Measurements from ENCODE around the gene C10orf53.

Gene C10orf53, protein sequence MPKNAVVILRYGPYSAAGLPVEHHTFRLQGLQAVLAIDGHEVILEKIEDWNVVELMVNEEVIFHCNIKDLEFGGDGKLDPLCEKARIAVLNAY

DNA sequence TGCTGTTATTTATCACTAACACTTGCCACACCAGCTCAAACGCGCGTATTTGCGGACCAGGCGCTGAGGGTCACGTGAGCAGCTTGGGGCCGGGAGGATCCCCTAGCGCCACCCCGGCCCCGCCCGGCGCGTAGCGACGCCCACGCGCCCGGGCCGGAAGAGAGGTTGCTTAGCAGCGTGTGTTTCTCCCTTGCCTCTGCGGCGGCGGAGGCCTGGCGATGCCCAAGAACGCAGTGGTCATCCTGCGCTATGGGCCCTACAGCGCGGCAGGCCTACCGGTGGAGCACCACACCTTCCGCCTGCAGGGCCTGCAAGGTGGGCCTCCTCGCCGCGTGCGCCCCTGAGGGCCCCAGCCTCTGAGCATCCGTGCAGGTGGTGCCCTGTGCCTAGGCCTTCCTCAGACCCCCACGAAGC, at the start of gene C10orf53:
C10orf53 (plus strand) TSS at position 172 of the 414 bp plus-strand sequence; CDS start at position 219, 47 bp downstream.
- in situ Hi-C loops (cut with MboI; ENCODE audit: low sequenced_read_pairs) = no loop called here

DNA sequence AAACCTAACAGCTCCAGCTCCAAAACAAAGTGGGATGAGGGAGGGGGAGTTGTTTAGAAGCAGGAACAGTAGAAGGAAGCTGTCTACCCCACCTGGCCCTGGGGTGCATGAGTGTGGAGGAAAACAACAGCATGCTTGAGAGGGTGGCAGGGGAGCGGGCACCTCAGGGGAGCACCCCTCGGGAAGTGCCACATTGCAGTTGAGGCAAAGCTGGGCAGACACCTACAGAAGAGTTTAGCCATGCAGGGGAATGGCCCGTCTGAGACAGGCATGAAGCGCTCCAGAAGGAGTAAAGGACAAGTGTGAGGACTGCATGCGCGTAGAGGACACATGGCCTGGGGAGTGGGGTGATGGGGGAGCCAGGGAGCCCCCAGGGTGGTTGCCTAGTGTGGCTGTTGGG, 47.5 kb upstream of the C10orf53 start:
- in situ Hi-C loops (cut with MboI; ENCODE audit: low sequenced_read_pairs) = no loop called here

DNA sequence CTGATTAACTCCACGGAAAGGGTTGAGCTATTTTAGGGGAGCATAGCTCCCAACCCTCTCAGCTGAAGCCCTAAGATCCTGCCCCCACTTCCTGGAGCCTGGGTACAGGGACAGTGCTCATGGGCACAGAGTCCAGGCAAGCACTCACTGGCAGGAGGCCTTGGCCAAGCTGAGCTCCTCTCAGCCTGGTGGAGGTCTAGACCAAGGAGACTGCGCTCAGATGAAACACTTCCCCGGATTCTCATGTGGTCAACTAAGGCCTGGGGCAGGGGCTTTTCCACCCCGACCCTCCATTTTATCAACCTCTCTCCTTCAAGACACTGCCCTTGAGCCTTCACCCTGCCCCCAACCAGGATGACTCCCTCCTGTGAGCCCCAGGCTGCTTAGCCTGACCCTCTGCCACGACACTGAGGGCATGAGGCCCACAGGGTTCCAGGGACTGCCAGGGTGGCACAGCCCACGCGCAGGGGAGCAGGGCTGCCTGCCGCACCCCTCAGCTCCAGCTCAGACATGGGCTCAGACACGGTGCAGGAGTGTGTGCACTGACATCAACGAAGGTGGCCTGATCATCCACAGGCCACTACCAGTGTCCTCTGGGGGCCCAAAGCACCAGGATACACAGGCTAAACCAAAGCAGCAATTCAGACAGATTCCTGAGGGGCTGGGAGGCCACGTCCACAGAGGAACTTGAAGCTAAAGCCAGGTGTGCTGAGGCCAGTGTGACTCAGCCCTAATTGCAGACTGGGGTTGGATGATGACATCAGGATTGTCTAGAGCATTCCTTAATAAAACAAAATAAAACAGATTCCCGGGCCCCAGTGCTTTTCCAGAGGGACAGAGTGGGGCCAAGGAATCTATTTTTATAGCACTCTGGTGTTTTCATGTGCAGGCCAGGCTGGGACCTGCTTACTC, 46.8 kb upstream of the C10orf53 start:
- in situ Hi-C loops (cut with MboI; ENCODE audit: low sequenced_read_pairs) = no loop called here

DNA sequence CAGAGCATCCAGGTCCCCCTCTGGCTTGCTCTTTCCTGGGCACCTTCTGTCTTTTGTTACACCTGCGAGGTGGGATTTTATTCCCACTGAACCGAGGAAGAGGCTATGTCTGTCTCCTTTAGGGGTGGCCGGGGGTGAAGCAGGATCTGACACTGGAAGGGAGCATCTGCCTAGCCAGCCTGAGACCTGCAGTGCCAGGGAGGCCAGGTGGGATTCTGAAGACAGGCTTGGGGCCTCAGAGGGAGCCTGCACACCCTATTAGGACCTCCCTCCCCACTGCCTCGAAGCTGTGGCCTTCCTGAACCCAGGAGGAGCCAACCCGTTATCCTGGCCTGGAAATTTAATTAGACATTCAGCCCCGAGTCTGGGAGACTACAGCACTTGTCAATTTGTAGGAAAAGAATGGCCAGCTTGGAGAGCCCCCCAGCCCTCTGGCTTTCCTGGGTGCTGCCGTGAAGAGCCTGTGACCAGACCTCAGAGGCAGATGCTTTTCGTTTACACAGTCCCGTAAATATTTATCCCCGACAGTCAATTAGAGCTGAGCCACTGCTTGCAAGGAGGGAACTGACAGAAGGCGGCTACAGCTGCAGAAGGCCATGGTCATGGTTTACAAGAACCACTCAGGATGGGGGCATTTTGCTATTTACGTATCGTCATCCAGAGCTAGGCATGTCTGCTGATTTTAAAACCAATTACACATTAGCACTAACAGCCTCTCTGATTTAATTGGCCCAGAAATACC, 46.0 kb upstream of the C10orf53 start:
- in situ Hi-C loops (cut with MboI; ENCODE audit: low sequenced_read_pairs) = no loop called here

DNA sequence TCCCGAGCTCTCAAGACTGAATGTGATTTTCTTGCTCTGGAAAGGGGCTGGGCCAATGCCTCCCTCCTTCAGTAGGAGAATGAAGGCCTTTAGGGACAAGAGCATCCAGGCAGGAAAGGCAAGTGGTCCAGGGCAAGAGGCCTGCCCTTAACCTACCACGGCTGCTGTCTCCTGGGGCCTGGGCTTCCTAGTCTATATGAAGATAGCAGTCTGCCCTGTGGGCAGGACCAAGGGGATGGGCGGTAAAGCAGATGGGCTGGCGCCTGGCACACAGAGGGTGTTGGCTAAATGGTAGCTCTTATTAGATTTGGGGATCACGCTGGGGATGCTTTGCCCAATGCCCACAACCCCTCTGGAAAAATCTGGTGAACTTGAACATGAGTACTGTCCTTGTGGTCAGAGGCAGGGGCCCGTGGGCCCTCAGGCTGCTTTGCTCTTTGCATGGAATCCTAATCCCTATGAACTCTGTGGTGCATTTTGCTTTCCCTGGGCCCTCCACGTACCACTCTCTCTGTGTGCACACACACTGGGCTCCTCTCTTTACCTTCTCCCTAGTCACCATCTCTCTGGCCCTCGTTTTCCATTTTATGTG, 45.3 kb upstream of the C10orf53 start:
- in situ Hi-C loops (cut with MboI; ENCODE audit: low sequenced_read_pairs) = no loop called here

DNA sequence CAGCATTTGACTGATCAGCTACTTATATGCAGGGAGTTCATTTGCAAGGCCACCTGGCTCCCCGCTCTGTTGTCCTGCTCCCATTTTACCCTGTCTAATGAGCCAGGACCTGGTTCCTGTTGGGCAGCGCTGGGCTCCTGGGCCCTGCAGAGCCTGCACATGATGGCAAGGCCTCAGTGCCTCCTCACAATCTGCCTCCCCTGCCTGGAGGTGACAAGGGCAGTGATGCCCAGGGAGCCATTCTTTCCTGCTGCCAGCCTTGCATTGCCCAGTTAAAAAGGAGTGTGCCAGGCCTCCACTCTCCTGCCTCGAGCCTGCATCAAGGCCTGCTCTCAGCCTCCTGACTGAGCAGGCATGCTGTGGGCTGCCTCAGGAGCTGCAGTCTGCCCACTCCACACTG, 37.1 kb upstream of the C10orf53 start:
- in situ Hi-C loops (cut with MboI; ENCODE audit: low sequenced_read_pairs) = no loop called here

DNA sequence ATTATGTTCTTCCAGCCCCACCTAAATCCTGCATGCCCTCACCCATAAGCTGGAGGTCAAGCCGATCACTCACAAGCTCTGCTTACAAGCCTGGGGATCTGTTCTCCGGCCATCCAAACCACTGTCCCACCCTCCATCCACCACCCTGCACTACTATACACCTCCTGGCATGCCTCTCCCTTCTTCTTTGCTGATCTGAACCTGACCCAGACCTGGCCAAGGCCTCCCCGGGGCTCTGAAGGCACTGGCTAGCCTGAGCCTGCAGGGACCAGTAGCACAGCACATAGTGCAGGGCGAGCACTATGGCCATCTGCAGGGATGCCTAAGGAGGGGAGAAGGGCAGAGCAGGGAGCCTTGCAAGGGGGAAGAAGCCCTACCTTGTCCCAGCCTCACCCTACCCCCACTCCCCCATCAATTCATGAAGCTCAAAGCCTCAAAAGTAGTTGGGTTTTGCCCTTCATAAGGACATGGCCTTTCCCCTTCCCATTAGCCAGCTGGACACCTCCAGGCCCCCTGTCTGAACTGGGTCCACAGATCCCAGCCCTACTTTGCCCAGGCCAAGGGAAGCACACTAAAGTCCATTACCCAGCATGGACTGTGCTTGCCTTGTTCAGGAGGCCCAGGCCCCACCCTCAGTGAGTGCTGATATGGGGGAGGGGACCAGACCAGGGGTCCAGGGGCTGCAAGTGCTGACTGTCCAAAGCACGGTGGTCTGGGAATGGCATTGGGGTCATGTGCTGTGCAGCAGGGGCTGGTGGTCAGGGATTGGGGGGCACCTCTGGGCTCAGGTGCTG, 36.0 kb upstream of the C10orf53 start:
- in situ Hi-C loops (cut with MboI; ENCODE audit: low sequenced_read_pairs) = no loop called here

DNA sequence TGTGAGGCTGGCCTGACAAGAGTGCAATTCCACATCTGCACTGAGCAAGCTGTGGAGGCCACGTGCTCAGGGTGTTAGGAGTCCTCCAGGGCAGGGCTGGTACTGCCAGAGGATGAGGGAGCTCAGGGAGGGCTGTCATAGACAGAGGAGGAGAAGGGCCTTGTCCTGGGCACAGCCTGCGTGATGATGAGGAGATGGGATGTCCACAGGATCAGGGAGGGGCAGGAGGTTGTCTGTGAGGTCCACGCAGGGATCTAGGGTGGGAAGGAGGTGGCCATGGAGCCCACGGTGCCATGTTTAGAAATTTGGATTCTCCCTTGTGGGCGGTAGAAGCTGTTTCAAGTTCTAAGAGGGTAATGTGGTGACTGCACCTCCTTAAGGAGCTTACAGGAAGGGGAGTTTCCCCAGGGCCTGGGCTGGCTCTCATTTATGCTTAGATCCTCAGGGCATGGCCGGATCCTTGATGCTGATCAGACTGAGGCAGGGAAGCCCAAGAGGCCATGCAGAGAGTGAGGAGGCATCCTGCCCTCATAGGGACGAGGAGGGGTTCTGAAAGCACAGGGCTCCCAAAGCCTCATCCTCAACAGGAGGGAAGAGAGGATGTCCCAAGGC, 35.3 kb upstream of the C10orf53 start:
- in situ Hi-C loops (cut with MboI; ENCODE audit: low sequenced_read_pairs) = no loop called here

DNA sequence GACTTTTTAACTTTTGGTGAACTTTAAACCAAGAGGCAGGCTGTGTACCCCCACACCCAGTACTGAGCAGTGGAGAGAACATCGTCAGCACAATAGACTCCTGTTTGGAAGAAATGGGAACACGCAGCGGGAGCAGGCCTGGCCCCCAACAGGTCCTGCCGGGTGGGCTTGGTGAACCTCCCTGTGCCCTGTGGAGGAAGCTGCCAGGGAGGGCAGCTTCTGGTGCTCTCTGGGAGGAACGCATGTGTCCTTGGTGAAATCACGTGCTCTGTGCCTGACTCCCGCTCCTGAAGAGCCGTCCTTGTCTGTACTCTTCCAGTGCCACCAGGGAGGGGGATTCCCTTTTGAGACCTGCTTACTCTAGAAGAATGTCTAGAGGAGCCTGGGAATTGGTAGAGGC, 34.0 kb upstream of the C10orf53 start:
- in situ Hi-C loops (cut with MboI; ENCODE audit: low sequenced_read_pairs) = no loop called here

DNA sequence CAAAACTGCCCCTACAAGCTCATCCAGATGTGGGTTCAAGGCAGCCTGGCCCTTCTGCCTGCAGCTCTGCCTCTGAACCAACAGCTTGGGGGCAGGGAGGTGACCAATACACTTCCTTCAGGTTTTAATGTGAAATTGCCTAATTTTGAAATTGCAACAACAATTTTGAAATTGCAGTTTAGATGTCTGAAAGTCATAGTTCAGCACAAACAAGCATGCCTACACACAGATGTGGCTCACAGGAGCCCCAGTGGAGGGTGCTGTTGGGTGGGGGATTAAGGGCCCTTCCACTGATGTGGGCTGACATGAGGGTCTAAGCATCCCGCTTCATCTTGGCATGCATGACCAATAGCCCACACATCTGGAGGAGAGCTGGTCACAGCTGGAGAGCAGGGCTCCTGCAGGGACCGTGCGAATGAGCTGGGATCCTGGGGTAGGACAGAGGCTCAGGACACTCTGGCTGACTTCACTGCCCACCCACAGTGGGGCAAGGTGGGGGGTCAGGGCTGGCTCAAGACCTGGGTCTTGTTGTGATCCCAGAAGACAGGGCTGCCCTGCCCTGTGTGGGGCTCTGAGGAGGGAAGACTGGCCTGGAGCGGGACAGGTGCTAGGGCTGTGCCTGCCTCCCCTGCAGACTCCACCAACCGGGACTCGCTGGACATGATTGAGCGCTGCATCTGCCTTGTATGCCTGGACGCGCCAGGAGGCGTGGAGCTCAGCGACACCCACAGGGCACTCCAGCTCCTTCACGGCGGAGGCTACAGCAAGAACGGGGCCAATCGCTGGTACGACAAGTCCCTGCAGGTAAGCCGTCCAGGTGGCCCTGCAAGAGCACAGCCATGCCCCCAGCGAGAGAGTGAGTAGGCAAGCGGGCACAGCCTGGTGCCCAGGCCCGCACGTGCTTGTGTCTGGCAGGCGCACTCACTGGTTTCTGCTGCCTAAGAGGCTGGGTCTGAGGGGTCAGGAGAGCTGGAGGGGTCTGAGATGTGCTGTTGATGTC, 33.3 kb upstream of the C10orf53 start:
- in situ Hi-C loops (cut with MboI; ENCODE audit: low sequenced_read_pairs) = no loop called here

DNA sequence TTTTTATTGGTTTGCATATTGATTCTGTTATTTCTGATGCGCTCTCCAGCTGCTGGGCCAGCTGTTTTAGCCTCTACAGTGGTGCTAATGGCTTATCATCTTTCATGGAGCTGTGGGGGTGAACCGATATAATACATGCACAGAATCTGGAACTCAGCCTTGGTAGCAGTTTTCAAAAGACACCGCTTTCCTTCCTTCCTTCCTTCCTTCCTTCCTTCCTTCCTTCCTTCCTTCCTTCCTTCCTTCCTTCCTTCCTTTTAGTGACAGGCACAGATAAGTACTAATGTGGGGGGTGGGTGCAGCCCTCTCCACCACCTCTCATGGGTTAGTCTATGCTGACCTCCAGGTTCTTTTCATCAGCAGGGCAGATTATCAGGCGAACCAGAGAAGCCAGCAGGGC, 31.9 kb upstream of the C10orf53 start:
- in situ Hi-C loops (cut with MboI; ENCODE audit: low sequenced_read_pairs) = no loop called here

DNA sequence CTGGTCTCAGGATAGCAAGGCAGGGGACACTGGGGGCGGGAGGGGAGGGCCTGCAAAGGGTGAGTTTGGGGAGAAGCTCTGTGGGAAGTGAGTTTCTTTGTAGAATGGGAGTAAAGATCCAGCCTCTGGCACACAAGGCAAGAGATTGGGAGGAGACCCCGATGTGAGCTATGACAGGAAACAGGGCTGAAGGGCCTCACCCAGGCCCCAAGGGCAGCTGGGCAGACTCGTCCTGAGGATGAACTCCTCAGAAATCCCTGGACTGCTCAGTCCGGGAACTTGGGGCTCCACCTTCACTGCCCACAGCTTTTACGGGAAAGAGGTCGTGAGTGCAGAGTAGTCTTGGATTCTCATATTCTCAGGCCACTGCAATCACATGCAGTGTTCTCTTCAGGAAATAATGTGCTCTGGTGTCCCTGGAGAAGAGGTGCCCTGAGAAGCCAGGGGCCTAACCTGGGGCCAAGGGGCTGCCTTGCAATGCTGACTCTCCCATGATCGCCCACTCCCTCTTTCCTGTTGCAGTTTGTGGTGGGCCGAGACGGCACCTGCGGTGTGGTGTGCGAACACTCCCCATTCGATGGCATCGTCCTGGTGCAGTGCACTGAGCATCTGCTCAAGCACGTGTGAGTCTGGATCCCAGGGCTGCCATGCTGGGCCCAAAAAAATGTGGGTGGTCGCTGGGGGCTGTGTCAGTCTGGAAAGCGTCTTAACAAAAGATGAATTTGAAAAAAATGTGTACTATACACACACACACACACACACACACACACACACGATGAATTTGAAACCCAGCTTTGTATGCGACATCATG, 31.3 kb upstream of the C10orf53 start:
- in situ Hi-C loops (cut with MboI; ENCODE audit: low sequenced_read_pairs) = no loop called here

DNA sequence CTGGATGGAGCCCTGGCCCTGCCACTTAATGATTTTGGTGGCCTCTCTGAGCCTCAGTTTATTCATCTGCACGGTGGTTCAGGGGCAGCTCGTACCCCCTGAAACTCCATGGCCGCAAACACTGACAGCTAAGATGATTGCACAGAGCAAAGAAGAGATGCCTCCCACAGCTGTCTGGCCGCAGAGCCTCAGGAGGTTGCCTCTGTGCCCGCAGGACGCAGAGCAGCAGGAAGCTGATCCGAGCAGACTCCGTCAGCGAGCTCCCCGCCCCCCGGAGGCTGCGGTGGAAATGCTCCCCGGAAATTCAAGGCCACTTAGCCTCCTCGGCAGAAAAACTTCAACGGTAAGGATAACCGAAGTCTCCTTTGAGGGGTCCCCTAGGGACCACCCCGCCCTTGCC, 30.2 kb upstream of the C10orf53 start:
- in situ Hi-C loops (cut with MboI; ENCODE audit: low sequenced_read_pairs) = no loop called here

DNA sequence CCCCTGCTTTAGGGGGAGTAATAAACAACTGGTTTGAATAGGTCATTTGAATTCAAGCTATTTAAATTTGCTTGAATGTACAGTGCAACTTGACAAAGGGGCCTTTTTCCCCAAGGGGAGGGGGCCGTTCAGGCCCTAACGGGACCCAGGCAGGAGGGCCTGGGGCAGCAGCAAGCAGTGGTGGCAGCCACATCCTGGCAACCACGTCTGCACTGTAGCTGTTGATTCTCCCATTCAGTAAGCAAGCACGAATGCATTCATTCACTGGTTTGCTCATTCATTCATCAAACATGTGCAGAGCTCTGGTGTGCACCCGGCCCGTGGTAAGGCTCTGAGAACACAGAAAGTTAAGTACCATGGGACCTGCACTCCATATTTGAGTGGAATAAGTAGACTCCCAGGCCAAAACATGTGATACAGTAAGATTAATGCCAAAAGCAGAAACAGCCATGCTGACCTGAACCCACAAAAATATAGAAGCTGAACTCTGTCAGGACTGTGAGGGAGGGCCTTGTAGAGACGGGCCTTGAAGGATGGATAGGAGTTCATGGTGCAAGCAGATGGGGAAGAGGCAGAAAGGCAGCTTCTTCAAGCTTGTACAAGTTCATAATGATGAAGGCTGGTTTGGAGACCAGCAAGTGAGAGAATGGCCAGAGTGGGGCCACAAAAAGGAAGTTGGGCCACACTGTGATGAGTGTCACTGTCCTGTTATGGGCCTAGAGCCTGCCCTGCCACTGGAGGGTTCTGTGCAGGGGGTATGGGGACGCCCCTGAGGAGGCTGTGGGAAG, 29.3 kb upstream of the C10orf53 start:
- in situ Hi-C loops (cut with MboI; ENCODE audit: low sequenced_read_pairs) = no loop called here

DNA sequence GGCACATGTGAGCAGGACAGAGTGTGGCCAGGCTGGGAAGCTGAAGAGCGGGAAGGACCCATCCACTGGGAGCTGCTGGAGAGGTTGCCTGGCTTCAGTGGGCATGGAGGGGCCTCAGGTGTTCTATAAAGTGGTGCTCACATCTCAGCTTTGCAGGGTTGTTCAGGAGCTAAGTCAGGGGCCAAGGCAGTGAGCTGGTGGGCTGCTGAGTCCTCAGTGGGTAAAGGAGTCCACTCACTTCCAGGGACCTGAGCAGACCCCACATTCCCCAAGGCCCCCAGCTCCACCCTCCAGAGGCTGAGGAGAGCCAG, 28.8 kb upstream of the C10orf53 start:
- in situ Hi-C loops (cut with MboI; ENCODE audit: low sequenced_read_pairs) = no loop called here

DNA sequence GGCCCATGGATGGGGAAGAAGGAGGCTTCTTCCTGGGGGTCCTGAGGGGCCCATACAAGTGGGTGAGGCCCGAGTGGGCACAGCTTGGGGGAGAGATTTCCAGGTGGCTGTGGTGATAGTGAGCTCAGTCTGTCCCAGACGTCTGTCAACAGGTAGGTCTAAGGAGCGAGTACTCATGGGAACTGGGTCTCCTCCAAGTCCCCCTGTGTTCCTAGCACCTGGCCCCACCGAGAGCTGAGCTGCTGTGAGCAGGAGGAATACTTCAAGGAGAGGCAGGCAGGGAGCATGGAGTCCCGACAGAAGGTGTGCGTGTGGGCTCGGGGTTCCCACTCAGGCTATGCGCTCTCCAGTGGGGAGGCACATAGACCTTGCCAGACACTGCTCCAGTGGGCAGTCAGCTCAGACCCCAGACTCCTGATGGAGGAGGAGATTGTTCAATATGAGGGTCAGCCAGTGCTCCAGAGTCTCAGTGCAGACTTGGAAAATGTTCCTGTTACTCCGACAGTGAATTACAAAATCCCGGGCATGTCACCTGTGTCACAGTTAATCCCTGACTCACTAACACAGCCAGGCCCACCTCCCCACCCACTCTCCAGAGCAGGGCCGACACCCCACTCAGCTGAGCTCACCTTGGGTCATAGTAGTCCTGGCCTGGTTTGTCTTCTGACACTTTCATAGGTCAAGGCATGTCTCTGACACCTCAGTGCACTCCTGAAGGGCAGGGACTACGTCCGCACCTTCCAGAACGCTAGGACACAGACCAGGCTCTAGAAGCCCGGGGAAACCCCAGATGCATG, 28.2 kb upstream of the C10orf53 start:
- in situ Hi-C loops (cut with MboI; ENCODE audit: low sequenced_read_pairs) = no loop called here

DNA sequence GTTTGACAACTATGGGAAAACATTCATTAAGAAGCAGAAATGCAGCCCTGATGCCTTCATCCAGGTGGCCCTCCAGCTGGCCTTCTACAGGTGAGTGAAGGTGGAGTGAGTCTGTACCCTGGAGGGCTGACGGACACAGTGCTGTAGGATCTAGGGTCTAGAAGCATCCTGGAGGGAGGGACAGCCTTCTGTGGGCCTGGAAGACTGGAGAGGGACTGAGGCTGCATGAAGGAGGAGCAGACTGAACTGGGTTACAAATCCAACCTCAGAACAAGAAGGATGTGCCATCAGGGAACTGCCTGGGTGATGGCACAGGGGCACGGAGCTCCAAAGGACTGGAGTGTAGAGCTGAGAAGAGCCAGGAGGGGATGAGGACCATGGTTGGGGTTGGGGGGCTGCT, 27.5 kb upstream of the C10orf53 start:
- in situ Hi-C loops (cut with MboI; ENCODE audit: low sequenced_read_pairs) = no loop called here

Measured in HL-60/S4 treated with retinoic acid at 250 ng/mL for 4 days and 3 days (cell line).